NOMO-1 treated with DMSO at 0.1 percent for 48 hours (cell line): ENCODE results near the gene MAPKBP1.

Source experiments
- DNase-seq: peaks from one replicate; lab custom pipeline; 2025; ENCODE audit not compliant: unreplicated experiment; lab: John Stamatoyannopoulos, UW

Gene MAPKBP1

DNA sequence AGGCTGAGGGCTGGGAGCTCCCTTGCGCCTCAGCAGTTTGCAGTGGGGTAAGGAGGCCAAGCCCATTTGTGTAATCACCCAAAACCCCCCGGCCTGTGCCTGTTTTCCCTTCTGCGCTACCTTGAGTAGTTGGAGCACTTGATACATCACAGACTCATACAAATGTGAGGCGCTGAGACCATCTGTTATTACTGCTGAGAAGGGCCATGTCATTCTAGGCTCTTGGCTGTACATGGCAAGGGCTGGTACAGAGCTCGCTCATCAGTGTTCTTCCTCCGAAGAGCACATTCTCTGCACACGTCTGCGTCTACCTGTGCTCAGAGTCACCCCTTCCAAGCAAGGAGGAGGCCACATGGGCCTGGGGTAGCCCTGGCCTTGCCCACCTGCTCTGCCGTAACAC is 73.7 kb downstream of the MAPKBP1 start:
- DNase-seq = no peak

DNA sequence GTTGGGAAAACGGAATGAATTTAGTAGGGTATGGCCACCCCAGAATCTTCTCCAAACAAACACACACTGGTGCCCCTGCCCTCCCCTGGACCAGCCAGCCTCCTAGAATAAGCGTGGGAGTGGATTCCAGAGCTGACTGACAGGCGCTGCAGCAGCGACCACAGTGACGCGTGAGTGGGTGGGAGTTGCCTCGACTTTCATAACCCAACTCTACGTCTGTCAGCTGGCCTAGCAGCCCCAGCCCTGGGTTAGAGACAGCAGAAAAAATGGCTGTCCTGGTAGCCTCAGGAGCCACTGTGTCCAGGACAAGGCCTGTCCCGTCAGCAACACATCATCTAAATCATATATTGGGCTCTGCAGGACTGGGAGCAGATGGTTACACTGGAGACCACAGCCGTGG is 74.3 kb downstream of the MAPKBP1 start:
- DNase-seq = no peak

DNA sequence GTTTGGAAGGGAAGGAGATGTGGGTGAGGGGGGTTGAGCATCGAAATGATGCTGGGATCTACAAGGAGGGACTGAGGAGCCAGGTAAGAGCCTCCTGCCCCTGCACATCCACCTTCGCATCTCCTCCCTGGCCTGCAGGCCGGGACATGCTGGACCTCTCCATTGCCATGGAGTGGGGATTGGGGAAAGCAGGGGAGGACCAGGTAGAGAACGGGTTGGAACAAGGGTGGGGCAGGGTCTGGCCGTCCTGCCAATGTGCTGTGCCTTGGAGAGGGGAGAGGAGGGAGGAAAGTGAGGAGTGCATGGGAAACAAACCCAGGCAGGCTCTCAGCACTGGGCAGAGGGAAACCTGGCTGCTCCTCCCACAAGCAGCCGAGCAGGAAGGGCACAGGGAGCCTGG is 74.9 kb downstream of the MAPKBP1 start:
- no peak for DNase-seq

DNA sequence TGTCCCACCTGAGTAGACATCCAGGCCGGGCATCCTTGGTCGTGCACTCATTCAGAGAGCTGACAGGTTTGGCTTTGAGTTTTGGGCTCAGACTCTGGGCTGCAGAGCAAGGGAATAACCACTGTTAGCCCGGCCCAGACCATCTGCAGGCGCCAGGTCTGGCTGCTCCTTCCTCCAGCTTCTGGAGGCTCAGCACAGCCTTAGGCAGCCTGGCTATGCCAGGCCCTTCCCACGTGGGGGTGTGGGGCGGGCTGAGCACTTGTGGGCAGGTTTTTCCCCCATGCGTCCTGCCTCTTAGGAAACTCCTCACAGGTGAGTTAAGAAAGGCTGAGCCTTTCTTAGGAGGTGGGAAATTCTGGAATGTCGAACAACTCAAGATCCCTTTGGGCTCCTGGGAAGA is 75.6 kb downstream of the MAPKBP1 start:
- no peak for DNase-seq

DNA sequence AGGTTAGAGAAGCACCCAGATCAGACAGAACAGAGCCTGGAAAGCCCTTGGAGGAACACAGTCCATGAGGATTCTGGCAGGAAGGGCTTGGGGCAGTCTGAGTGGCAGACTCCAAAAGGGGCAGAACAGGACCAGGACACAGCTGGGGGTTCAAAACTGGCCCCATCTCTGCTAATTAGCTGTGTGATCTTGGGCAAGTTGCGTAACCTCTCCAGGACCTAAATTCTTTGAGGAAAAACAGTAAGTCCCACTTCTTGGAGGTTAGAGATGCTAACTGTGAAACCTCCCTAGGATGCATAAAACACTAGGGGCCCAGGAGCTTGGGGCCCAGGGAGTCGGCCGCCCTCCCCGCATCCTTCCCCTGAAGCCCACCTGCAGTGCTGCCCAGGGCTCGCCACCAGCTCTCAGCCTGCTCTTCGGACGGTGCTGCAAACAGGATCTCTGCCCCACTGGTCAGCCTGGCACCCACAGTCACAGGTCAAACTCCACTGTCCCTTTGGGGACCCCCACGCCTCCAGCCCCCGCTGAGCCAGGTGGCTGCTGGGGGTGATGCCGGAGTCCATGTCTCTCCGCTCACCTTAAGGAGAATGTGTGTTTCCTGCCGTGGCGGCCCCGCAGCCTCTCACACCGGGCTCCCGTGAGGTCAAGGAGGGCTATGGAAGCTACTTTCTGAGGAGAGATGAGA is 76.3 kb downstream of the MAPKBP1 start:
- no peak for DNase-seq

DNA sequence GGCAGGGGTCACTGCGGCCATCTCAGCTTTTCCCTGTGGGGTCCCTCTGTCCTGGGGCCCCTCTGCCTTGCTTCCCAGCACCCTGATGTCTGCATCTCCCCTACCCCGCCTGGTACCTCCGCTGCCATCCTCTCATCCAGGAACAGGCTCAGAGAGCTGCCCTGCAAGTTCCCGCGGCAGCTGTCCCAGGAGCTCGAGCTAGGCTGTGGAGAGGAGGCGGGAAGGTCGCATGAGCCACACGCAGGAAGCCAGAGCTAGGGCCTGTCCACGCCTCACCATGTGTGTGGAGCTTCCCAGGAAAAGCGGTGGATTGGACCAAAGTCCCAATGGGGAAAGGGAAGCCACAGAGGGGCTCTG is 76.9 kb downstream of the MAPKBP1 start:
- no peak for DNase-seq

DNA sequence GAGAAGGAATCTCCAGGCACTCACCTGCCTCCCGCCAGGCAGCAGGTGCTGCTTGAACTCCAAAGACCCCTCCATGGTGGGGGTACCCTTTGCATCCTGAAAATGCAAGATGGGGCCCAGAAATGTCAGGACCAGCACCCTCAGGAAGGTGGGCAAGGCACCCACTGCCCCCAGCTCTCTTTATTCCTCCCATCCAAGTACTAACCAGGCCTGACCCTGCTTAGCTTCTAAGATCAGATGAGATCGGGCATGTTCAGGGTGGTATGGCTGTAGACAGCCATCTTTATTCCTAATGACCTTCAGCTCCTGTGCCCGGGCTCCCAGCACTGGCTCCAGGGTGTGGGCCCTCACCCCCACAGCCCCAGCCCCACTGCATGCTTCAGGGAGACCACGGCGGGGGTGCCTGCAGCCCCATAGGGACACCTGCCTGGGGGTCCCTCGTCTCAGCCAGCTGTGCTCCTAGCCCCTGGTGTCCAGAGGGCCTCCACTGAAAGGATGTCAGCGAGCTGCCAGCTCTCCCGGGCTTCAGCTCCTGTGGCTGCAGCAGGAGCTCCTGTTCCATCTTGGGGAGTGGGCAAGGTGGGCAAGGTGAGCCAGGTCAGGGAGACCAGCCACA is 77.6 kb downstream of the MAPKBP1 start:
- DNase-seq = no peak

DNA sequence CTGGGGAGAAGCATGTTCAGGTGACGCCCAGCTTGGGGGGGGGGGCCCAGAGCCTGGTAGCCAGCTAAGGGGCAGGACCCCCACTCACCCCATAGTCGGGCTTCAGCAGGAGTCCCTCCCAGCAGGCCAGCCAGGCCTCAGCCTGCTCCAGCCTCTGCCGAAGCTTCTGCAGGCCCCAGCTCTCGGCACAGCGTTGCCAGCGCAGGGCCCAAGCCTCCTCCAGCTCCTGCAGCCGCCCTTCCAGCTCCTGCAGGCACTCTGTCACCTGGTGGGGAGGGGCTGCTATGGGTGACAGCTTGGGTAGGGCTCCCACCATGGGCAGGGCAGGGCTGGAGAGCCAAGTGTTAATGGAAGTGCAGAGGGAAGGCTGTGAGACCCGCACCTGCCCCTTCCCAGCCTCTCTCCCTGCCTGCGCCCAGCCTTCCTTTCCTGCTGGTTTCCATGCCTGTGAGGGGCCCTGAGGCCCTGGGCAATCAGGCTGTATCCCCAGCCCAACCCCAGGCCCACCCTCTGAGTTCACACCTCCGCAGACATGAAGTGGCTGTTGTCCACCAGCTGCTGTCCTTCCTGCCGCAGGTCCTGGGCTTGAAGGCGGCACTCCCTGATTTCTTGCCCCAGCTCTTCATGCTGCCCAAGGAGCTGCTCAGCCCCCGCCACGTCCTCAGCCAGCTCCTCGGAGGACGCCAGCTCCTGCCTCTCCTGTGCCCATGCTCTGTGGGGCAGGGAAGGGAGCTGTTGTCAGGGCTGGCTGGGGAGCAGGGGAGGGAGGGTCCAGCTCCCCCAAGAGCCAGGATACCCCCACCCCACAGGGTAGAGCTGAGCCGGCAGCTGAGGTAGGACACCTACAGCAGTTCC is 78.7 kb downstream of the MAPKBP1 start:
- DNase-seq = no peak

DNA sequence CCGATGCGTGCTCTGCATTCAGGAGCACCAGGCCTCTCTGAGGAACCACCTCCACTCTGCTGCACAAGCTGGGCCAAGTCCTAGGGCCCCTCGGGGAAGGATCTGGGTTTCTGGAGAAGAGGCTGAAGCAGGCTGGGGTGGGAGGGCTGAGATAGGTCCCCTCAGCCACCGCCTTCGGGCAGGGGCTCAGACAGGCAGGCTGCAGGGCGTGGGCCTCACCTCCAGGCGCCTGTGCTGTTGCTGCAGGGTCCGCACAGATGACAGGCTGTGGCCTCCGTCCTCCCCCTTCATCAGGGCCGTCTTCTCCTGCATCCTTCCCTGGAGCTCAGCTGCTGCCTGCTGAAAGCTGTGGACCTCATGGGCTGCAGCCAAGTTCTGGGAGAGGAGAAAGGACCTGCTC is 79.5 kb downstream of the MAPKBP1 start:
- no peak for DNase-seq

DNA sequence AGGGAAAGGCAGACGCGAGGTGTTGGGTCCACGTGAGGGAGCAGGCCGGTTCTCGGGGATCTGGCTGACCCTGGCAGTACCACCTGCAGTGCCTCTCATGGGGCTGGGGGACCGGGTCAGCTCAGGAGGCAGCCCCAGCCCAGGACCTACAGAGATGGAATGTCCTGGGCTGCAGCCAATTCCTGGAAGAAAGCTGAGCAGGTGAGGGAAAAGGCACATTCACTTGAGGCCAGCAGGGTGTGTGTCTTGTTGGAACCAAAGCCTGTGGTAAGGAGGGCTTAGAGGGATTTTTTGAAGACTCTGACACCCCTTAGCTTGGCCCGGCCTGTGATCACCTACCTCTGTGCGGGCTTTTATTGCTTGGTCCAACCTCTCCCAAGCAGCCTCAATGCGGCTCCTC is 80.2 kb downstream of the MAPKBP1 start:
- no peak for DNase-seq

DNA sequence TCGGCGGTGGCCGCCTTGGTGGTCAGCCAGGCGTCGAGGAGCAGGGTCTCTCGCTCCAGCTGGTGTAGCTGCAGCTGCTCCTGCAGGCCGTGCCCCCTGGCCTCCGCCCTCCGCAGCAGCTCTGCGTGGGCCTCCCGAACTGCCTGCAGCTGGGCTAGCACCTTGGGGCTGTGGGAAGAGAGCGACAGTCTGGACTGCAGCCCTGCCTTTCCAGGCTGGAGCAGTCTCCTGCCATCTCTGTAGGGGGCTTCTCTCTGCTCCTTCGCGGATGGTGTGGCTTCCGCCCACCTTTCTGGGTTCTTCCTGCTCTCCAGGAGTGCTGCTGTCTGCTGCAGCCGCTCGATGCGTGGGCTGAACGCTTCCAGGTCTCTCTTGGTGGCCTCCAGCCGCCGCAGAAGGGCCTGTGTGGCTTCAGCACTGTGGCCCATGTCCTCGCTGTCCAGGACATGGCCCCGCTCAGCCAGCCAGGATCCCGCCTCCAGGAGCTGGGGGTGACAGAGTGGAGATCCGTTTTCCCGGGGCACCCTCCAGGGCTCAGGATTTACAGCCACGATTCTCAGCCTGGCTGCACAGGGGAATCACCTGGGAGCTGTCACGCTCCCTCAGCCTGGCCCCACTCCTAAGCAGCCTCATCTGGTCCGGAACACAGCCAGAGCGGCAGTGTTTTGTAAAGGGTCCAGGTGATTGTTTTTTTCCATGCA is 81.1 kb downstream of the MAPKBP1 start:
- DNase-seq = no peak

DNA sequence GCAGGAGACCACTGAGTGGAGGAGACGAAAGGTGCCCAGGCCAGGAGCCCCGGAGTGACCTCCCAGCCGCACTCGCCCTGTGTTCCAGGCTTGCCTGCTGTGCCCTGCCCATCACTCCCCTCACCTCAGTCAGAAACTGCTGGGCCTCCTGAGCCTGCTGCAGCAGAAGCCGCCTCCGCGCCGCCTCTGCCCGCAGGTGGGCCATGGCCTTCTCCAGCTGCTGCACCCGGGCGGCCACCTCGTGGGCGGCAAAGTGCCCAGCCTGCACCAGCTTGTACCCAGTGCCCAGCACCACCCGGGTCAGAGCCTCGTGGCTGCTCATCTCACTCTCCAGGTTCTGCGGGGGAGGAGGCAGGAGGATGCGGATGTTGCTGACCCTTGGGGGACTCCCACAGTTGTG is 82.0 kb downstream of the MAPKBP1 start:
- DNase-seq = no peak

DNA sequence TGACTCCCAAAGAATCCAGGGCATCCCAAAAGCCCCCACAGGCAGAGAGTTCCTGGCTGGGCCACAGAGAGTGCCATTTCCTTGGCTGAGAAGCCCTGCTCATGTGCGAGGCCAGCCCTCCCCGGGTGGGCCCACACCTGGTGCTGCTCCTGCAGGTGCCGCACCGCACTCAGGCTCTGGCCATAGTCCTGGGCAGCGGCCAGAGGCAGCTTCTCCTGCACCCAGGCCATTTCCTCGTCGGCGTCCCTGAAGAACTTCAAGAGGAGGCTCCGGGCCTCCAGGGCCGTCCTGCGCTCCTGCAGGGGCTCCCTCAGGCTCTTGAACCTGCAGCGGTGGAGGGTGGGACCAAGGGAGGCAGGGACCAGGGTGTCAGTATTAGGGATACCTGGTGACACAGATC is 82.4 kb downstream of the MAPKBP1 start:
- DNase-seq = no peak

DNA sequence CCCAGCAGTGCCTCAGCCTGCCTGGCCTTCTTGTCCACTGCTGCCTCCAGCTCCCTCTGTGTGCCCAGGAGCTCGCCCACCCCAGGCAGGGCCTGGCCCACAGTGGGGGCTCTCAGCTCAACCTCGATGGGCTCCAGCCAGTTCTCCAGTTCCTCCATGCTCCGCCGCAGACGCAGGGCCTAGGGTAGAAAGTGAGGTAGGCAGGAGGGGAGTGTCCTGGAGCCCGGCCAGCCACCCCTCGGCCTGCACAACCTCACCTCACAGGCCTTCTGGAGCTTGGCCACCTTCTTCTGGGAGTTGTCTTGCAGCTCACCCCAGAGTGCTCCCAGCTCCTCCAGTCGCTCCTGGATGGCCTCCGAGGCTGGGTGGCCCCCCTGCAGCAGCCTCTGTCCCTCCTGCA is 83.0 kb downstream of the MAPKBP1 start:
- no peak for DNase-seq

DNA sequence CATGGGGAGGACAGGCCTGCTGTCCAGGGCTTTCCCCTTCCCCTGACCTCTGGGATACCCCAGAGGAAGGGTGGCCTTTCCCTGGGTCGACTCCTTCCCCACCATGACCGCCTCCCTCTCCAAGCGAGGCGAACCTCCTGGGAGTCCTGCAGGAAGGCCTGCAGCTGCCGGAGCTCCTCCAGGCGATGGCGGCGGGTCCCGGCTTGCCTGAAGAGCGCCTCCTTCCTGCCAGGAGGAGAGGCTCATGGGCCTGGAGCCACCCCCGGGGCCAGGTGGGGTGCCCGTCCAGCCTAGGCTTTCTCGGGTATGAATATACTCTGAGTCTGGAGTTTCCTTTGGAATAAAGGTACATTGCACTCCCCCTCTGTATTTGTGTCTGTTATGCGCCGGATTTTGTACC is 84.5 kb downstream of the MAPKBP1 start:
- DNase-seq = no peak

DNA sequence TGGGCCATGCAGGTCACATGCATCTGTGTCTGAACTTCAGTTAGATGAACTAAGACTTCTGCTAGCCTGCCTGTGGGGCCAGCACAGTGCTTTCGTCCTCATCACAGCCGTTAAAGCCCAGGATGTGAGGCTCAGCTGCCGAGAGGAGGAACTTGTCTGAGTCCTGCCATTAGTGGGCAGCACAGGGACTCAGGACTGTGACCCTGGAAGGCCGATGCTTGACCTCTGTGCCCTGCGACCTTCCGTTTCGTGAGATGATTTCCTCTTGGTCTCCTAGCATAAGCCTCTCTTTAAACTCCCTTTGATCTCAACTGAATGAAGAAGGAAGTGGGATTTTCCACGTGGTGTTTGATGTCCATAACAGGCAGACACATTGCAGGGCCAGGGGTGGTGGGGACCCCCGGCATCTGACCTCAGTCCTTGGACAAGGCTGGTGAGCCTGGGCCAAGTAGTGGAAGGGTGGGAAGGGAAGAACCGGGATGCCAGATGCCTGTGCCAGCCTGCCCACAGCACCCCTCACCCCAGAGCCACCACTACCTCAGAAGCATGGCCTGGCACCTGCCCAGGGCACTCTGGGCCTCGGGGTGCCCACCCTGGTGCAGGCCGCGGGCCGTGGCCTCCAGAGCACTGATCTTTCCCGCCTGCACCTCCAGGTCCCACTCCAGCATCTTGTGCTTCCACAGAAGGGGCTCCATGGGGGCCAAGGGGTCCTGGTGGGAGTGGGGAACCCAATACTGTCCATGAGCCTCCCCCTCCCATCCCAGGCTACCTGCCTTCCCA is 86.0 kb downstream of the MAPKBP1 start:
- no peak for DNase-seq

DNA sequence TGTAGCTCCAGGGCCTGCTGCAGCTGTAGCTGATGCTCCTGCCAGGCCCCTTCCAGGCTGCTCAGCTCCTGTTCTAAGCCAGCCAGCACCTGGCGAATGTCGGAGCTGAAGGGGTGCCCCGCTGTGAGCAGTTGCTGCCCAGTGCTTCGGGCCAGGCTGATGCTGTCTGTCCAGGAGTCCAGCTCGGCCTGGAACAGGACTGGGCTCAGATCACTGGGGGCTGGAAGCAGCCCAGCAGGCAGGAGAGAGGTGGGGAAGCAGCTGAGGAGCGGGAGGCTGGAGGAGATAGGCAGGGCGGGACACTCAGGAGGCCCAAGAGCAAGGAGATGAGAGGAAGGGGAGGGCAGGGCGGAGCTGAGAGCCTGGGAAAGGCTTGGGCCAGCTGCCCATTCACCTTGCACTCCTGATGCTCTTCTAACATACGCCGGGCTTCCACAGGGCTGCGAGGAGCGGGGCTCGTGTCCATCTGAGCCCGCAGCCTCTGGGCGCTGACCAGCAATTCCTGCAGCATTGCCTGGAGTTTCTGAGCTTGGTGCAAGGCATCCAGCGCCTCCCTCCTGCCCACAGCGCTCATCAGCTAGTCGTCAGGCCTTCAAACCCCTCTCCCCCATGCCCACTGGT is 87.6 kb downstream of the MAPKBP1 start:
- DNase-seq = no peak

DNA sequence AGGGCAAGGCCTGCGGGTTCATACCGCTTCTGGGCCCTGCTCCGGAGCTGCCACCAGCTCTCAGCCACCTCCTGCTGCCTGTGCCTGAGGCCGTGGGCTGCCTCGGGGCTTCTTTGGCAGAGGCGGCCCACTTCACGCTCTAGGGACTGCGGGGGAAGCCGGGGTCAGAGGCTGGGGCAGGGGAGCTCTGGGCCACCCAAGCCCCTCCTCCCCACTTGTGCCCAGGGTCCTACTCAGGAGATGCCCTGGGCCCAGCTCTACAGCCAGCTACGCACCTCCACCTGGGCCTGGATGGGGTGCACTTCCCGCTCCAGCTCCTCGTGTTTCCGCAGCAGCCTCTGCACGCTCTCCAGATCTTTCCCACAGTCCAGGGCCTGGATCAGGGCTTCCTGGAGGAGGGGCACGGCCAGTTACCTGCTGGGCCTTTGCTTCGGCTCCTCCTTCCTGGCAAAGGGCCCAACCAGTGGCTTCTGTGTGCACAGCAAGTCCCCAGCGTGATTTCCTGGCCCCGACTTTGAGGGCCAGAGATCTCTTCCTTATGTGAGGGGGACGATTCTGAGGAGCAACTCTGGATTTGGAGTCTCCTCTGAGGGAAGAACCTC is 88.3 kb downstream of the MAPKBP1 start:
- no peak for DNase-seq

DNA sequence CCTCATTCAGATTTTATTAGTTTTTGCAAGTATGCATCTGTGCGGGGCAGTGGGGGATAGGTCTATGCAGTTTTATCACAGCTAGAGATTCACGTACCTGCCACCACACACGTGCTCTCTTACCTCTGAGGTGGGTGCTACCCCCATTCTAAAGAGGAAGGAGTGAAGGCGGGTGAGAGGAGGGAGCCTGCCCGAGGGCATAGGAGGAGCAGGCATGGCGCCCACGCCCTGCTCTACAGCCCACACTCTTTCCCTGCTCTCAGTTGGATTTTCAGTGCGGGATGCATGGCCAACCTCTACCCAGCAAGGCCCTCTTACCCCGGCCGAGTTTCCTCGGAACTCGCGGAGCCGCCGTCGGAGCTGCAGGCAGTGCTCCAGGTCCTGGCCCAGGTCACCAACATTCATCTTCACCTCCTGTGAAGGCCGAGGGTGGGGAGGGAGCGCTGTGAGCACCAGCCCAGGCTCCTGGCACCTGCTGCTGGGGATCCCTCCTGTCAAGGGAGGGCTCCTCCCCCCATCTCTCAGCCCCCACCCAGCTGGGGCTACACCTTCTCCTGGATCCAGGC is 91.3 kb downstream of the MAPKBP1 start:
- no peak for DNase-seq

DNA sequence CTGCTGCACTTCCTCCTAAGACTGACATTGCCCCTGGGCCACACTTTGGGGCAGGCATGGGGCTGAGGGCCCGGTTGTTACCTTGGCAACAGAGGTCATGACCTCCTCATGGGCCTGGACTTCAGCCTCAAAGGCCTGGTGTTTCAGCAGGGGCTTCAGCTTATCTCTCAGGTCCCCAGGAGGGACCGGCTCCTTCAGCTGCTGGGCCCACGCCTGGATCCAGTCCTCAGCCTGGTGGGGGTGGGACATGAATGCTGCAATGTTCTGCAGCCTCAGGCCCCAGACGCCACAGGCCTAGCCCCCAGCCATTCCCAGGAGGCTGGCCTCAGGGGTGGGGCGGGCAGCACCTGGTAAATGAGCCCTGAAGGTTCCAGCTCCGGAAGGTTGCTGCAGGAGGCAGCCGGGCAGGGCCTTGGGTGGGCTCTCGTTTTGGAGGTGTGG is 92.0 kb downstream of the MAPKBP1 start:
- no peak for DNase-seq
